G401 (cell line): ENCODE results near the gene RHOT2. TPM values are rescaled to one million over a fixed set of nuclear protein-coding genes. Genes with fewer than 3 reads are reported as not detected.

Experiments
- DNase-seq: peaks from one replicate; pipeline ENCODE4 v3.0.0-alpha.2; 2015; ENCODE audit warnings: low spot score
- in situ Hi-C: cut with HindIII; loops from 2 replicates; pipeline ENCODE4 v1.10.0; 2016; ENCODE audit warnings: low sequenced_read_pairs, mixed read lengths
- total RNA-seq: library from RNA; depleted of rRNA; stranded (reverse); fragments of >200 nt; shearing (Covaris generic); gene quantifications from 2 replicates; pipeline ENCODE4 v1.2.3, GENCODE V29; 2014

Gene RHOT2
- total RNA-seq, 1 experiment from 2014 or later, result 104 TPM

- in situ Hi-C loops, result no loop called here
- DNase-seq, result peak; percentile 78
These were observed 10.4 kb downstream of the RHOT2 start for GRCh38 chr16:678209-678857.

GRCh38 chr16:678858-679813 is 11.2 kb downstream of the RHOT2 start:
- DNase-seq, result peak; percentile 76
- in situ Hi-C loops, result no loop called here

- in situ Hi-C loops, result no loop called here
- DNase-seq, result peak; percentile 75
These were observed 12.1 kb downstream of the RHOT2 start, which contains the start of gene STUB1 for GRCh38 chr16:679814-680624. Gene STUB1 (plus strand): TSS chr16:680410. CDS start chr16:680526, 116 bp downstream.

GRCh38 chr16:680625-680945 is 12.7 kb downstream of the RHOT2 start:
- in situ Hi-C loops, result no loop called here
- no peak for DNase-seq

DNA sequence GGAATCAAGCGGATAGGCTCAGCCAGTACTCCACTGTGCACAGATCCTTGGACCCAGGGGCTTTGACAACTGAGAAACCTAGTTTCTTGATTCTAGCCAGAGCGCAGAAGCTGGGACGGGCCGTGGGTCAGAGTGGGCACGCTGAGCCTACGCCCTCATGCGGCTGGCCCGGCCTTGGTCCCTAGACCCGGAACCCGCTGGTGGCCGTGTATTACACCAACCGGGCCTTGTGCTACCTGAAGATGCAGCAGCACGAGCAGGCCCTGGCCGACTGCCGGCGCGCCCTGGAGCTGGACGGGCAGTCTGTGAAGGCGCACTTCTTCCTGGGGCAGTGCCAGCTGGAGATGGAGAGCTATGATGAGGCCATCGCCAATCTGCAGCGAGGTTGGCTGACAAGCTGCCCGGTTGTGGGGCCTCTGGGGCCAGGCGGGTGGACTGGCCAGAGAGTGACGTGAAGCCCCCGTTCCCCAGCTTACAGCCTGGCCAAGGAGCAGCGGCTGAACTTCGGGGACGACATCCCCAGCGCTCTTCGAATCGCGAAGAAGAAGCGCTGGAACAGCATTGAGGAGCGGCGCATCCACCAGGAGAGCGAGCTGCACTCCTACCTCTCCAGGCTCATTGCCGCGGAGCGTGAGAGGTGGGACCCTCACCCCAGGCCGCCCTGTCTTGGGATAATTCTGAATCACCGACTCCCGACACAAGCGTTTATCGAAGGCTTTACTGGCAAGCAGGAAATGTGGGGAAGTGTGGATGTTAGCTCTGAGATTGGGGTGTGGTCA is 13.2 kb downstream of the RHOT2 start:
- in situ Hi-C loops, result no loop called here
- peak; percentile 53 for DNase-seq

DNA sequence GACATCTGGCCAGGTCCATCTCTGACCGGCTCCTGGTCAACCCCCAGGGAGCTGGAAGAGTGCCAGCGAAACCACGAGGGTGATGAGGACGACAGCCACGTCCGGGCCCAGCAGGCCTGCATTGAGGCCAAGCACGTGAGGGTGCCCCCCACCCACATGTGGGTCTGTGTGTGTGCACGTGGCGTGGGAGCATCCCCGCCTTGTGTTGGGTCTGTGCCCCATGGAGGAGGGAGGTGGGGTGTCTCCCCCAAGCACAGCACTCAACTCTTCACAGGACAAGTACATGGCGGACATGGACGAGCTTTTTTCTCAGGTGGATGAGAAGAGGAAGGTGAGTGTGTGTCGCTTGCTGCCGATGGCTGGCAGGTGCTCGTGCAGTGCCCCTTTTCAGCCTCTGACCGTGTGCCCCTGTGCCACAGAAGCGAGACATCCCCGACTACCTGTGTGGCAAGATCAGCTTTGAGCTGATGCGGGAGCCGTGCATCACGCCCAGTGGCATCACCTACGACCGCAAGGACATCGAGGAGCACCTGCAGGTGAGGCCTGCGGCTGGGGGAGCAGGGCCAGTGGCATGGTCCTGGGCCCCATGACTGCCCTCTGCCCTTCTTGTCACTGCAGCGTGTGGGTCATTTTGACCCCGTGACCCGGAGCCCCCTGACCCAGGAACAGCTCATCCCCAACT is 14.0 kb downstream of the RHOT2 start:
- no peak for DNase-seq
- in situ Hi-C loops, result no loop called here

GRCh38 chr16:682493-683395 is 14.8 kb downstream of the RHOT2 start:
- no peak for DNase-seq
- in situ Hi-C loops, result no loop called here

DNA sequence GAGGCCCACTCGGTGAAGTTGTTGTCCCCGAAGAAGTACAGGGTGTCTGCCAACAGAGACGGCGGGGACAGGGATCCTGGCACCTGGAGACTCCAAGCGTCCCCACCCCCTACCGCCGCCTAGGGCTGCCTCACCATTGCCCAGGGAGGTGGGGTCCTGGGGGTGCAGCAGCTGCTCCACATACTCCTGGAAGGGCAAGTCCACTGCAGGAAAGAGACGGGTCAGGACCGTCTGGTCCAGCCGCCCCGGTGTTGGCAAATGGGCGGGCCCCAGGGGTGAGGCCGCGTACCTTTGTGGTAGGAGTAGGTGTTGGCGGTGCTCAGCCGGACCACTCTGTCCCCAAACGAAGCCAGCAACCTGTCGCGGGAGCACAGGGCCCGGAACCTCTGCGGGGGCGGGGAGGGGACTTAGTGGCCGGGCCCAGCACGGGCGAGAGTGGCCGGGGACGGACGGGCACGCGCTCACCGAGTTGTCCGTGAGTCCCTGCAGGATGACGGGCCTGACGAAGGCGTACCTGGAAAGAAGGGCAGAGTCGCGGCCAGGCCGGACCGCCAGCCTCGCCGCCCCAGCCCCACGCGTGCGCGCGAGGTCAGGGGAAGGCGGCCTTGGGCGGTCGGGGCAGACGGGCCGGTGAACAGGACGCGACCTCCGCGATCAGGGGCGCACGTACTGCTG is 15.6 kb downstream of the RHOT2 start:
- DNase-seq, result no peak
- in situ Hi-C loops, result no loop called here

GRCh38 chr16:684071-684794 is 16.3 kb downstream of the RHOT2 start, which contains the start of gene JMJD8:
Gene JMJD8 (minus strand): TSS chr16:684334. CDS start chr16:684319, 15 bp downstream.
- peak; percentile 91 for DNase-seq
- in situ Hi-C loops, result no loop called here

- in situ Hi-C loops, result no loop called here
- no peak for DNase-seq
These were observed 17.2 kb downstream of the RHOT2 start for GRCh38 chr16:684961-685696.

DNA sequence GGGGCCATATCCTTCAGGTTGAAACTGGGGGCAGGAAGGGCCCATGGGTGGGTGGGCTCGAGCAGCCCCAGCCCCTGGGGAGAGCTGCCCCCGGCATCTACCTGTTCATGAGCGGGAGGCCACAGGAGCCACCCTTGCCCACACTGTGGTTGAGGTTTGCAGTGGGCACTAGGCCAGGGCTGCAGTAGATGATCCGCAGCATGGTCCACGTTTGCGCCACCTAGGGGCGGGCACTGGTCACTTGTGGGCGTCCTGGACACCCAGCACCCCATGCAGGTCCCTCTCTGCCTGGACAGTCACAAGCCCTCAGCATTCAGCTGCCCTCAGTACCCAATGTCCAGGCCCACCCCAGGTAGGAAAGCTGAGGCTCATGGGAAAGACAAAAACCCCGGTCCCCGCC is 18.0 kb downstream of the RHOT2 start:
- DNase-seq, result peak; percentile 55
- in situ Hi-C loops, result no loop called here

DNA sequence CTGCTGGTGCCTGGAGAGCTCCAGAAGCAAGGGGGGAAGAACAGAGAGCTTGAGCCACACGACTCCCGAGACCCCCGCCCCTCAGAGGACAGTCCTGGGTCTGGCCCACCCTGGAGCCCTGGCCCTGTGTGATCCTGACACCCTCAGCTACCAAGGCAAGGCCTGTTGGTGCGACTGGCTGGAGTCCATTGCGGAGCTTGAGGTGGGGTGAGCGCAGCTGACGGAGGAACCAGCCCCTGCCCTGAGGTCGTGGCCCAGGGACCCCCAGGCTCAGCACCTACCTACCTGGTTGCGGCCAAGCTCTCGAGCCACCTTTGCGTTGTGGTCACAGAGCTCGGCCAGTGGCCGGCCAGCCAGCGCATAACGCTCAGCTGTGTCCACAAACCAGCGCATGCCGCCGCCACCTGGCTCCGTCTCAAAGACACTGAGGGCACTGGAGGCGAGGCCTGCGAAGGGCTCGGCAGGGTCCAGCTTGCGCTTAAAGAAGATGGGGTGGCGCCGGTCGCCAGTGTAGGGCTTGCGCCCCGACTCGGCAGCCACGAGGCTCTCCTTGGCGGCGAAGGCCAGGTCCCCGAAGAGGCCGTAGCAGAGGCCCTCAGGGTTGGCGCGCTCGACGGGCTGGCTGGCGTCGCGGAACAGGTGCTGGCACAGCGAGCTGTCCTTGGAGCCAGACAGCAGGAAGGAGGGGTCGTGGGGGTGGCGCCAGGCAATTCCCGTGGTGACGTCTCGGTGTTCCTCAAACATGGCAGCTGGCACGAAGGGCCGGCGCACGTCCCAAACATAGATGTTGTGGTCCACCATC is 18.7 kb downstream of the RHOT2 start:
- in situ Hi-C loops, result no loop called here
- DNase-seq, result no peak

GRCh38 chr16:687499-687898 is 19.6 kb downstream of the RHOT2 start:
- DNase-seq, result no peak
- in situ Hi-C loops, result no loop called here

DNA sequence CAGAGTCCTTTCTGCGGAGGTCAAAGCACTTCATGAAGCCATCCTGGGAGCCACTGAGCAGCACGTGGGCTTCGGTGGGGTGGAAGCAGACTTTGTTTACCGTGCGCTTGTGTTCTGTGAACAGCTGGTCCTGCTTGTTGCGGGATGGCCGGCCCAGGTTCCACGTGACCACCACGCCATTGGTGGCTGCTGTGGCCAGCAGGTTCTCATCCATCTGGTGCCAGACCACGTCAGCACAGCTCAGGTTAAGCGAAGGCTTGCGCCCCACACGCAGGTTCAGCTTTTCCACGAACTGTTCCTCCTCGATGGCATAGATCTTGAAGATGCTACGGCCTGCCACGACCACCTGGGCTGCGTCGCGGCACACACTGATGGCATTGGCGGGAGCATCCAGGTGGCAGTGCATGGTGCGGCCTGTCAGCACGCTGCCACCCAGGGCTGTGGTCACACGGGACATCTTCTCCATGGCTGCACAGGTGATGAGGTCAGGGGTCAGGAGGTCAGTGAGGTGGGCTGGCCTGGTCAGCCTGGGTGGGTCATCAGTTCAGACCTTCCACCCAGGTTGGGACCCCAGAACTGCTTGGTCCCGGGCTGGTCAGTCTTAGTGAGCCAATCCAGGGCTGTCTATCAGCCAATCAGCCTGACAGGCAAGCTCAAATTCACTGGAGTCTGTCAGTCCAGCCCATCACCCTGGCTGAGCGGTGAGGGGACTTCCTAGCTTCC is 21.4 kb downstream of the RHOT2 start:
- in situ Hi-C loops, result no loop called here

More for the DNA sequence above, 21.4 kb downstream of the RHOT2 start:
- no peak for DNase-seq
